Measurements from ENCODE around the gene TXNRD2. TPM values are rescaled to one million over a fixed set of nuclear protein-coding genes. Genes with fewer than 3 reads are reported as not detected.

The TXNRD2 gene
- total RNA-seq, 1 experiment from 2014 or later, result 22.9 TPM

DNA sequence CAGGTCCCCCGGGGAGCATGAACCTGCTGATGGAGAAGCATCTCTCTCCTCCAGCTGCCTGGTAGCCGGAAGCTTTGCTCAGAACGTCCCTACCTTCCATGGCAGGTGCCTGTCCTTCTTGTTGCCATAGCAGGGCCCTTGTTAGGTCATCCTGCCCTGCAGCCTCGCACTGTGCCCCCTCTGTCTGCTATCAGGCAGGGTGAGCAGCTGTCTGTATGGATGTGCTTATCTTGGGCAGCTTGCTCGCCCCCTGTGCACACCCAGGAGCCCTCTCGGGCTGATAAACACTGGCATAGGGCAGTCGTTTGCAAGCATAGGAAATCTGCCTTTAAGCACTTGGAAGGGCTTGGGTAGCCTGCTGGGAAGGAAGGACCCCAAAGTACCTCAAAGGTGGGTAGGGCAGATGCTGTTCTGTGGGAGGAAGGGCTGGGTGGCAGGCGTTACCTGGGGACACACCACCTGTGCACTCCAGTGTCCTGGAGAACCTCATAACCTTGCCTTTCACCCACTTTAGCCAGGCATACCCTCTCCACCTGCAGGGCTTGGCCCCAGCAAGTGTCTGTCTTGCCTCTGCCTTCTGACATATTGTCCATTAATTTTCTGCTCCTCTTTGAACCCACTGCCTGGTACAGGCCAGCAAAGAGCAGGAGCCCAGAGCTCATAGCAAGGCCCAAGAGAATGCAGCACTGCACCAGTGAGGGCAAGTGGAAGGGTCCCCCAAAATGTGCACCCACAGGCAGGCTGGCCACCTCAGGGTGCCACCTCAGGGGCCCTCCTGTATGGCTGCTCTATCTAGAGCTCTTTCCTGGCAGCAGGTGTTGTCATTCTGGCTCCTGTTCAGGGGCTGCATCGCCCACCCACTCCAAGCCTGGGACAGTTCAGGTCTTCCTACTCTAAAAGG, 8.0 kb downstream of the TXNRD2 start:
- peaks cover 3% of the 10 kb centered on the region for H4K20me1 ChIP-seq (ENCODE audit: control insufficient read depth, insufficient read depth, insufficient read length)
- WGBS (ENCODE audit: extremely low coverage, insufficient read length, low lambda C conversion rate), result no CpG with 5 or more reads among the region's 9 CpGs

More for the DNA sequence above, 8.0 kb downstream of the TXNRD2 start:
- Histone ChIP-seq H2BK12ac (ENCODE audit: insufficient read length, low read depth, low read length) (no peak overlapping the region), H3K14ac (ENCODE audit: insufficient read depth, low read length) (no peak overlapping the region), H2AFZ (ENCODE audit: low read length) (no peak overlapping the region), H3K27ac (ENCODE audit: insufficient read length, low read depth, low read length) (no peak overlapping the region), H2BK5ac (ENCODE audit: insufficient read length, low read length) (no peak overlapping the region), H3K23ac (ENCODE audit: insufficient read length, low read depth, low read length) (no peak overlapping the region), H2BK120ac (ENCODE audit: low read depth, low read length, poor library complexity, severe bottlenecking) (no peak overlapping the region), H3K79me2 (ENCODE audit: insufficient read depth, low read length) (no peaks in the 10 kb centered on the region), H3K4ac (ENCODE audit: low read depth, low read length) (no peak overlapping the region), H3K27me3 (ENCODE audit: insufficient read depth, low read length) (no peaks in the 10 kb centered on the region), H4K5ac (ENCODE audit: insufficient read length, low read depth, low read length) (no peak overlapping the region), H4K91ac (ENCODE audit: insufficient read length, low read depth, low read length) (no peak overlapping the region), H2AK5ac (ENCODE audit: insufficient read length, low read length) (no peak overlapping the region), H2BK15ac (ENCODE audit: low read depth, low read length) (no peak overlapping the region), H3T11ph (ENCODE audit: low read length) (no peak overlapping the region), H3K9ac (ENCODE audit: extremely low read depth, insufficient read length, low read length) (no peak overlapping the region), H3K9me3 (ENCODE audit: control insufficient read depth, low read depth, low read length) (no peaks in the 10 kb centered on the region), H3K4me2 (ENCODE audit: insufficient read depth, insufficient read length, low read length) (no peak overlapping the region), H3K18ac (ENCODE audit: insufficient read length, low read depth, low read length) (no peak overlapping the region), H3K4me1 (ENCODE audit: insufficient read depth, low read length) (no peaks in the 10 kb centered on the region), H3K79me1 (ENCODE audit: insufficient read depth, low read depth, low read length, poor library complexity, severe bottlenecking) (no peaks in the 10 kb centered on the region), H3K23me2 (ENCODE audit: insufficient read length, low read depth, low read length, poor library complexity, severe bottlenecking) (no peaks in the 10 kb centered on the region), H4K8ac (replicated peaks; ENCODE audit: insufficient read length, low read depth, low read length) (no peak overlapping the region), H2BK20ac (ENCODE audit: low read depth, low read length, poor library complexity, severe bottlenecking) (no peak overlapping the region), H3K56ac (ENCODE audit: insufficient read length, low read depth, low read length) (no peak overlapping the region)
- Mint-ChIP-seq H3K27me3 (ENCODE audit: low read depth) (peaks cover 5% of the 10 kb centered on the region), H3K4me3 (no peak overlapping the region), H3K9me3 (peaks cover 17 to 21% of the 10 kb centered on the region in 2 experiments), H3K36me3 (ENCODE audit: insufficient read depth in 1 of 3, low read depth in 3 of 3) (peaks cover 13 to 27% (median 21%) of the 10 kb centered on the region in 3 experiments), H3K4me1 (no peaks in the 10 kb centered on the region), H3K27ac (no peak overlapping the region; a peak in 1 of 7 replicates)
- TF ChIP-seq, protein P1, sequence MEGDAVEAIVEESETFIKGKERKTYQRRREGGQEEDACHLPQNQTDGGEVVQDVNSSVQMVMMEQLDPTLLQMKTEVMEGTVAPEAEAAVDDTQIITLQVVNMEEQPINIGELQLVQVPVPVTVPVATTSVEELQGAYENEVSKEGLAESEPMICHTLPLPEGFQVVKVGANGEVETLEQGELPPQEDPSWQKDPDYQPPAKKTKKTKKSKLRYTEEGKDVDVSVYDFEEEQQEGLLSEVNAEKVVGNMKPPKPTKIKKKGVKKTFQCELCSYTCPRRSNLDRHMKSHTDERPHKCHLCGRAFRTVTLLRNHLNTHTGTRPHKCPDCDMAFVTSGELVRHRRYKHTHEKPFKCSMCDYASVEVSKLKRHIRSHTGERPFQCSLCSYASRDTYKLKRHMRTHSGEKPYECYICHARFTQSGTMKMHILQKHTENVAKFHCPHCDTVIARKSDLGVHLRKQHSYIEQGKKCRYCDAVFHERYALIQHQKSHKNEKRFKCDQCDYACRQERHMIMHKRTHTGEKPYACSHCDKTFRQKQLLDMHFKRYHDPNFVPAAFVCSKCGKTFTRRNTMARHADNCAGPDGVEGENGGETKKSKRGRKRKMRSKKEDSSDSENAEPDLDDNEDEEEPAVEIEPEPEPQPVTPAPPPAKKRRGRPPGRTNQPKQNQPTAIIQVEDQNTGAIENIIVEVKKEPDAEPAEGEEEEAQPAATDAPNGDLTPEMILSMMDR (conservative IDR thresholded peaks at IDR 0.05), result no peak
- DNase-seq, result no peak
